GM18909 (cell line): ENCODE results near the gene HS6ST3.
"Not testable (repeated sequence)": the region's sequence is repeated elsewhere in the genome, so short reads cannot be mapped to it uniquely, and the experiment has no call there.

ENCODE experiments used
- ATAC-seq: cut with Tn5 transposase; IDR thresholded peaks from one replicate; pipeline ENCODE4 v1.9.1; 2021; ENCODE audit warnings: mild to moderate bottlenecking; ENCODE audit not compliant: unreplicated experiment, poor library complexity

HS6ST3 gene

GRCh38 chr13:96771486-96772367 is 681.8 kb downstream of the HS6ST3 start:
- ATAC-seq, result peak; percentile 93

GRCh38 chr13:96772426-96772825 is 682.5 kb downstream of the HS6ST3 start:
- peak; percentile 12 for ATAC-seq

GRCh38 chr13:96778302-96778701 is 688.4 kb downstream of the HS6ST3 start:
- ATAC-seq, result not testable (repeated sequence)

GRCh38 chr13:96779691-96780090 is 689.8 kb downstream of the HS6ST3 start:
- ATAC-seq, result no peak

GRCh38 chr13:96780105-96780504 is 690.2 kb downstream of the HS6ST3 start:
- no peak for ATAC-seq

- no peak for ATAC-seq
These were observed 691.2 kb downstream of the HS6ST3 start for GRCh38 chr13:96781141-96781540.

GRCh38 chr13:96782186-96782585 is 692.3 kb downstream of the HS6ST3 start:
- ATAC-seq, result no peak

- no peak for ATAC-seq
These were observed 693.1 kb downstream of the HS6ST3 start for GRCh38 chr13:96783057-96783456.

GRCh38 chr13:96783511-96783910 is 693.6 kb downstream of the HS6ST3 start:
- ATAC-seq, result no peak

GRCh38 chr13:96785986-96786385 is 696.1 kb downstream of the HS6ST3 start:
- ATAC-seq, result no peak

- no peak for ATAC-seq
These were observed 702.3 kb downstream of the HS6ST3 start for GRCh38 chr13:96792188-96792587.

- ATAC-seq, result no peak
These were observed 703.0 kb downstream of the HS6ST3 start for GRCh38 chr13:96792736-96793403.

GRCh38 chr13:96793404-96793755 is 703.5 kb downstream of the HS6ST3 start:
- ATAC-seq, result no peak

- no peak for ATAC-seq
These were observed 704.8 kb downstream of the HS6ST3 start for GRCh38 chr13:96794669-96795068.

GRCh38 chr13:96795670-96796069 is 705.8 kb downstream of the HS6ST3 start:
- ATAC-seq, result no peak

- no peak for ATAC-seq
These were observed 706.3 kb downstream of the HS6ST3 start for GRCh38 chr13:96796091-96796633.

- ATAC-seq, result no peak
These were observed 707.2 kb downstream of the HS6ST3 start for GRCh38 chr13:96797136-96797535.

GRCh38 chr13:96803456-96804100 is 713.7 kb downstream of the HS6ST3 start:
- no peak for ATAC-seq

- no peak for ATAC-seq
These were observed 714.3 kb downstream of the HS6ST3 start for GRCh38 chr13:96804174-96804573.

GRCh38 chr13:96806746-96807145 is 716.8 kb downstream of the HS6ST3 start:
- ATAC-seq, result no peak
